Hematopoietic multipotent progenitor cell treated with erythropoietin and hydrocortisone succinate and interleukin-3 and kit ligand, for 17 days (in vitro differentiated cells): ENCODE results near the gene WASHC4.

Source experiments
- DNase-seq: peaks from one replicate; pipeline ENCODE4 v3.0.0-alpha.2; 2015; ENCODE audit warnings: low spot score

WASHC4 gene

DNA sequence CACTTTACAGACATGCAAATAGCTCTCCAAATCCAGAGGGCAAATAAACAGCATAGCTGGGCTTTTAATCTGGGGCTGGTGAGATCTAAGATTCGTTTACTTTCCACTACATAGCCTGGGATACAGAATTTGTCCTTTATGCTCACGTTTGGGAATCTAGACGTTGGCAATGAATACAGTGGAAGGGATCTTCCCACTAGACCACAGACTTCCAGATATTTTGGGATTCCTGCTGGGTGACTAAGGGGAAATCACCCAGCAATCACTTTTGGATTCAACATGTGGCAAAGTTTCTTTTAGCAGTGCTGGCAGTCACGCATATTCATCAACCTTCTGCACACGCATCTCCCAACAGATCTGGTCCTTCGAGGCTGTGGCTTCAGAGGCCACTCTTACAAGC, 104.9 kb downstream of the WASHC4 start:
- DNase-seq = no peak

DNA sequence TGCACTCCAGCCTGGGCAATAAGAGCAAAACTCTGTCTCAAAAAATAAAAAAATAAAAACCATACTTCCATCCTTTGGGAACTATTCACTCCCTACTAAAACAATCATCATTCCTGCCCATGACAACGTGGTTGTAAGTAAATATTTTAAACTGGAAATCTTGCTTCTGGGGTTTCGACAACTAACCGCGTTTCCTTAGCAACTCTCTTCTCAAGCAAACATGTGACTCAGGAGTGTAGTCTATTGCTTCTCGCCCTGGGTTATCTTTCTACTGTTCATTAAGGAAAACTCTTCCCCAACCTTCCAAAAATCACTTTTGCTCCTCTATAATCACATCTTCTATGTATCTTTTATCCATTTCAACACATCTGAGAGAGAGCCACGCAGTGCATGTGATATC, 106.6 kb downstream of the WASHC4 start:
- DNase-seq = no peak

- no peak for DNase-seq
Observed at GRCh38 chr12:105214670-105215375, 107.3 kb downstream of the WASHC4 start.

DNA sequence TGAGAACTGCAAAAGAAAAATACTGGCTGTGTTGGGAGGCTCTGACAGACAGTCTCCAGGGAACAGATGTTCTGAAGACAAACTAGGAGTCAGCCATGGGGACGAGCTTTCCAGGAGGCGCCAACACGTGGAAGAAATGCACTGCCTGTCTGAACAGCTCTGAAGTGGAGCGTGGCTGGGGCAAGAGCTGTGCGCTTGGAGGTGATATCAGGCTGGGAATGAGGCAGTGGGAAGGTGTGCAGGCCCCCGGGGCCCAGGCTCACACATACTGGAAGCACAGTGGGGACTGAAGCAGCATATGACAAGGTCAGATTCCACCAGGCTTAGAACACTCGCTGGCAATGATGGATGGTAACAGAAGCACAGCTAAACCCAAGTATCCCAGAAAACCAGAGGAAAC, 110.9 kb downstream of the WASHC4 start:
- no peak for DNase-seq
